ENCODE measurements around the gene PBX3. TPM values are rescaled to one million over a fixed set of nuclear protein-coding genes. Genes with fewer than 3 reads are reported as not detected.
"Not testable (repeated sequence)": the region's sequence is repeated elsewhere in the genome, so short reads cannot be mapped to it uniquely, and the experiment has no call there.

PBX3 gene
- total RNA-seq, 4 donors from 2014 or later: 14.1 to 31.1 (median 21.6) TPM

DNA sequence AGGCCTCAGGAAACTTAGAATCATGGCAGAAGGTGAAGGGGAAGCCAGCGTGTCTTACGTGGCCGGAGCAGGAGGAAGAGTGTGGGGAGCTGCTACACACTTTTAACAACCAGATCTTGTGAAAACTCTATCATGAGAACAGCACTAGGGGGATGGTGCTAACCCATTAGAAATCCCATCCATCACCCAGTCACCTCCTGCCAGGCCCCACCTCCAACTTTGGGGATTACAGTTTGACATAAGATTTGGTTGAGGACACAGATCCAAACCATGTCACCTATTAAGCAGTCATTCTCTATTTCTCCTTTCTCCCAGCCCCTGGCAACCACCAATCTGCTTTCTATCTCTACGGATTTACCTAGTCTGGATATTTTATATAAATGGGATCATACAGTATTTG, 26.9 kb downstream of the PBX3 start:
- WGBS, 2 donors: 88 to 89% methylated on average over 4 of the region's 4 CpGs
- DNase-seq (ENCODE audit: low spot score in 2 of 2): no peak
- H3K4me3 ChIP-seq (ENCODE audit: low read depth, poor library complexity, severe bottlenecking): no peak overlapping the region
- TF ChIP-seq, protein P1, sequence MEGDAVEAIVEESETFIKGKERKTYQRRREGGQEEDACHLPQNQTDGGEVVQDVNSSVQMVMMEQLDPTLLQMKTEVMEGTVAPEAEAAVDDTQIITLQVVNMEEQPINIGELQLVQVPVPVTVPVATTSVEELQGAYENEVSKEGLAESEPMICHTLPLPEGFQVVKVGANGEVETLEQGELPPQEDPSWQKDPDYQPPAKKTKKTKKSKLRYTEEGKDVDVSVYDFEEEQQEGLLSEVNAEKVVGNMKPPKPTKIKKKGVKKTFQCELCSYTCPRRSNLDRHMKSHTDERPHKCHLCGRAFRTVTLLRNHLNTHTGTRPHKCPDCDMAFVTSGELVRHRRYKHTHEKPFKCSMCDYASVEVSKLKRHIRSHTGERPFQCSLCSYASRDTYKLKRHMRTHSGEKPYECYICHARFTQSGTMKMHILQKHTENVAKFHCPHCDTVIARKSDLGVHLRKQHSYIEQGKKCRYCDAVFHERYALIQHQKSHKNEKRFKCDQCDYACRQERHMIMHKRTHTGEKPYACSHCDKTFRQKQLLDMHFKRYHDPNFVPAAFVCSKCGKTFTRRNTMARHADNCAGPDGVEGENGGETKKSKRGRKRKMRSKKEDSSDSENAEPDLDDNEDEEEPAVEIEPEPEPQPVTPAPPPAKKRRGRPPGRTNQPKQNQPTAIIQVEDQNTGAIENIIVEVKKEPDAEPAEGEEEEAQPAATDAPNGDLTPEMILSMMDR (IDR thresholded peaks at IDR 0.05): no peak
- no peak for TF ChIP-seq POLR2A (IDR thresholded peaks at IDR 0.05)
- intact Hi-C loops (cut with DNase I; ENCODE audit: low total_unique reads): no loop called here

DNA sequence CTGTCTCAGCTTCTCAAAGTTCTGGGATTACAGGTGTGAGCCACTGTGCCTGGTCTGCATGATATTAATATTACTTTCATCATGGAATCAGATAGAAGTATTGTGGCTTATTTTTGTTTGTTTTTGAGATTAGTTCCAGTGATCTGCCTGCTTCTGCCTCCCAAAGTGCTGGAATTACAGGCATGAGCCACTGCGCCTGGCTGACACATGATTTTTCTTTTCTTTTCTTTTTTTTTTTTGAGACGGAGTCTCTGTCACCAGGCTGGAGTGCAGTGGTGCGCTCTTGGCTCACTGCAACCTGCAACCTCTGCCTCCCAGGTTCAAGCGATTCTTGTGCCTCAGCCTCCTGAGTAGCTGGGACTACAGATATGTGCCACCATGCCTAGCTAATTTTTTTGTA, 29.6 kb downstream of the PBX3 start:
- 86% methylated on average over 4 of the region's 4 CpGs for WGBS, 2 donors
- intact Hi-C loops (cut with DNase I; ENCODE audit: low total_unique reads); DNase-seq (ENCODE audit: low spot score in 2 of 2); H3K4me3 ChIP-seq (ENCODE audit: low read depth, poor library complexity, severe bottlenecking): not testable (repeated sequence)

DNA sequence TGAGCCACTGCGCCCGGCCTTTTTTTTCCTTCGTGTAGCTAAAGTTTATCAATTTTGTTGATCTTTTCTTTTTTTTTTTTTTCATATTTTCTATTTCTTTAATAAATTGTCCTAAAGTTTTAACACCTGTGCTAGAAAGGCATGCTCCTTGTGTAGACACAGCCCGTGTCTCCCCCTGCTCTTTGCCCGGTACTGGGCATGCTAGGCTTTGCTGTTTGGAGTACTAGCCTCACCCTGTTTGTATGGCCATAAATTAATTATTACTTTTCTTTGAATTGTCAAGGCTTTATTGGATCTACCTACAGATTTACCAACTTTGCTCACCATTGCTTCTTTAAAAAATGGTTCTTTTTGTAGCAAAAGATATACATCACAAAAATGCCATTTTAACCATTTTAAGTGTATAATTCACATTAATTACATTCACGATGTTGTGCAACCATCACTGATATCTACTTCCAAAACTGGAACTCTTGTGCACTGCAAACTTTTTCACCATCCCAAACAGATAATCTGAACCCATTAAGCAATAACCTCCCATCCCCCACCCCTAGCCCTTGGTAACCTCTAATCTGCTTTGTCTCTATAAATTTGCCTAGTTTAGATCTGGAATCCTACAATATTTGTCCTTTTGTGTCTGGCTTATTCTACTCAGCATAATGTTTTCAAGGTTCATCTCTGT, 31.5 kb downstream of the PBX3 start:
- H3K4me3 ChIP-seq (ENCODE audit: low read depth, poor library complexity, severe bottlenecking); DNase-seq (ENCODE audit: low spot score in 2 of 2); intact Hi-C loops (cut with DNase I; ENCODE audit: low total_unique reads): not testable (repeated sequence)
- WGBS, 2 donors: 97% methylated on average over 5 of the region's 6 CpGs

DNA sequence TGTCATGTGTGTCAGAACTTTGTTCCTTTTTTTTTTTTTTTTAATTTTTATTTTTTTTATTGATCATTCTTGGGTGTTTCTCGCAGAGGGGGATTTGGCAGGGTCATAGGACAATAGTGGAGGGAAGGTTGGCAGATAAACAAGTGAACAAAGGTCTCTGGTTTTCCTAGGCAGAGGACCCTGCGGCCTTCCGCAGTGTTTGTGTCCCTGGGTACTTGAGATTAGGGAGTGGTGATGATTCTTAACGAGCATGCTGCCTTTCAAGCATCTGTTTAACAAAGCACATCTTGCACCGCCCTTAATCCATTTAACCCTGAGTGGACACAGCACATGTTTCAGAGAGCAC, 32.0 kb downstream of the PBX3 start:
- H3K4me3 ChIP-seq (ENCODE audit: low read depth, poor library complexity, severe bottlenecking); intact Hi-C loops (cut with DNase I; ENCODE audit: low total_unique reads); DNase-seq (ENCODE audit: low spot score in 2 of 2): not testable (repeated sequence)
- 100% methylated on average over 1 of the region's 5 CpGs; no CpG with 5 or more reads in 1 of the 2 donors for WGBS, 2 donors

- TF ChIP-seq, protein P1 (IDR thresholded peaks at IDR 0.05): no peak
- no peak for DNase-seq (ENCODE audit: low spot score in 2 of 2)
- 95 to 98% methylated on average over 2 of the region's 2 CpGs for WGBS, 2 donors
- H3K4me3 ChIP-seq (ENCODE audit: low read depth, poor library complexity, severe bottlenecking): no peak overlapping the region
- intact Hi-C loops (cut with DNase I; ENCODE audit: low total_unique reads): no loop called here
Measured at GRCh38 chr9:125782718-125783117, 35.5 kb downstream of the PBX3 start.

DNA sequence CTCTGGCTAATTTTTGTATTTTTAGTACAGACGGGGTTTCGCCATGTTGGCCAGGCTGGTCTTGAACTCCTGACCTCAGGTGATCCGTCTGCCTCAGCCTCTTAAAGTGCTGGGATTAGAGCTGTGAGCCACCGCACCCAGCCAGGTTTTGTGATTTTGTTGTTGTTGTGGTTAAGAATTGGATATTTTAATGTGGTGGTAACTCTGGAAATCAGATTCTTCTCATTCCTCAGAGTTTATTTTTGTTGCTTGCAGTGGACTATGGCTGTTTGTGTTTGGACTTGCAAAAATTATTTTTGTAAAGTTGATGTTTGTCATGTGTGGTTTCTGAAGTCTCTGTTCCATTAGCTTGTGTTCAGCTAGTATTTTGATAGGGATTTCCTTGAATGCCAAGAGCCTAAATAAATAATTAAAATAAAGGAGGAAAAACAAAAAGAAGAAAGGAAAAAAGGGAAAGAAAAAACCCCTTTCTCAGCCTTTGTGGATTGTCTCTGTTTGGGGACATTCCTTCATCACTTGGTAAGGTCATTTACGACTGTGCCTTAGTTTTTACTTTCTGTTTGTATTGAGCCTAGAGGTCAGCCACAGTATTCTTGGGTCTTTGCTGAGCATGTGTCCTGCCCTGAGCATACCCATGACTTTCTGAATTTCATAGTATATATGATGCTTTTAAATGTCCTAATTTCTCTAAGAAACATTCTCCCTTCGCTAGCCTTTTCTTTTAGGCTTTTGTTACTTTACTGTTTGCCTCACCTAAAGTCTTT, 37.3 kb downstream of the PBX3 start:
- no peak for DNase-seq (ENCODE audit: low spot score in 2 of 2)
- H3K4me3 ChIP-seq (ENCODE audit: low read depth, poor library complexity, severe bottlenecking): no peak overlapping the region
- intact Hi-C loops (cut with DNase I; ENCODE audit: low total_unique reads): no loop called here
- WGBS, 2 donors: 74 to 87% methylated on average over 6 of the region's 6 CpGs
- TF ChIP-seq, protein P1 (IDR thresholded peaks at IDR 0.05): no peak
- TF ChIP-seq POLR2A (IDR thresholded peaks at IDR 0.05): no peak

DNA sequence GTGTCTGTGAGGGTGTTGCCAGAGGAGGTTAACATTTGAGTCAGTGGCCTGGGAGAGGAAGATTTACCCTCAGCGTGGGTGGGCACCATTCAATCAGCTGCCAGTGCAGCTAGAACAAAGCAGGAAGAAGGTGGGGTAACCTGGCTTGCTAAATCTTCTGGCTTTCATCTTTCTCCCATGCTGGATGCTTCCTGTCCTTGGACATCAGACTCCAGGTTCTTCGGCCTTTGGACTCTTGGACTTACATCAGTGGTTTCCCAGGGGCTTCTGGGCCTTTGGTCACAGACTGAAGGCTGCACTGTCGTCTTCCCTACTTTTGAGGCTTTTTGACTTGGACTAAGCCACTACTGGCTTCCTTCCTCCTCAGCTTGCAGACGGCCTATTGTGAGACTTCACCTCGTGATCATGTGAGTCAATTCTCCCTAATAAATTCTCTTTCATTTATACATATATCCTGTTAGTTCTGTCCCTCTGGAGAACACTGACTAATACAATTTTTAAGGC, 38.1 kb downstream of the PBX3 start:
- intact Hi-C loops (cut with DNase I; ENCODE audit: low total_unique reads): no loop called here
- DNase-seq (ENCODE audit: low spot score in 2 of 2): no peak
- no peak for TF ChIP-seq POLR2A (IDR thresholded peaks at IDR 0.05)
- TF ChIP-seq, protein P1 (IDR thresholded peaks at IDR 0.05): no peak
- 66 to 71% methylated on average over 5 of the region's 5 CpGs for WGBS, 2 donors
- H3K4me3 ChIP-seq (ENCODE audit: low read depth, poor library complexity, severe bottlenecking): no peak overlapping the region

Data from lower leg skin (tissue), 4 donors.